ENCODE measurements around the gene DLGAP1.
"Not testable (repeated sequence)": the region's sequence is repeated elsewhere in the genome, so short reads cannot be mapped to it uniquely, and the experiment has no call there.

GRCh38 chr18:3699707-3700567, 755.2 kb downstream of the DLGAP1 start:
- not testable (repeated sequence) for TF ChIP-seq CTCF (tag by site-specific recombination; IDR thresholded peaks at IDR 0.05); ZBTB21 (tag by site-specific recombination; IDR thresholded peaks at IDR 0.05); MZF1 (tag by site-specific recombination; IDR thresholded peaks at IDR 0.05; ENCODE audit: borderline replicate concordance); ZFP69B (tag by site-specific recombination; IDR thresholded peaks at IDR 0.05); SP2 (tag by site-specific recombination; IDR thresholded peaks at IDR 0.05); REST (tag by site-specific recombination; IDR thresholded peaks at IDR 0.05); ZNF513 (tag by site-specific recombination; IDR thresholded peaks at IDR 0.05); PRDM1 (tag by site-specific recombination; IDR thresholded peaks at IDR 0.05); TRIM28 (IDR thresholded peaks at IDR 0.05; ENCODE audit: borderline replicate concordance, low read length); ZNF274 (IDR thresholded peaks at IDR 0.05; ENCODE audit: low read length); ZNF274 (tag by site-specific recombination; IDR thresholded peaks at IDR 0.05; ENCODE audit: borderline replicate concordance); ZNF18 (tag by site-specific recombination; IDR thresholded peaks at IDR 0.05); ZFP3 (tag by site-specific recombination; IDR thresholded peaks at IDR 0.05; ENCODE audit: low read depth)
